Muscle of back (tissue), 11 donors: ENCODE results near the gene SREBF1. TPM values are rescaled to one million over a fixed set of nuclear protein-coding genes. Genes with fewer than 3 reads are reported as not detected.

Source experiments
- DNase-seq, 3 donors: peaks; one replicate each; pipeline versions ENCODE4 v3.0.0 to v3.0.0-alpha.2; 2013
- polyA plus RNA-seq, 10 donors: library from polyadenylated mRNA; unstranded; fragments of 120-200 nt; gene quantifications; one replicate each; pipeline ENCODE4 v1.2.1, GENCODE V29; 2013; ENCODE audit not compliant: insufficient read length in 10 of 10

SREBF1 gene
- polyA plus RNA-seq, 10 donors = 22.4 to 50.1 (median 33.4) TPM

- DNase-seq = peak in 1 of 3 donors; percentile 57
These were observed 4.8 kb upstream of the SREBF1 start for GRCh38 chr17:17841601-17842025.

GRCh38 chr17:17840751-17841591 is 4.2 kb upstream of the SREBF1 start:
- DNase-seq = peak in 1 of 3 donors; percentile 72

- peak; percentile 84 to 93 (median 88) for DNase-seq
These were observed 3.3 kb upstream of the SREBF1 start for GRCh38 chr17:17839791-17840707.

- peak in 1 of 3 donors; percentile 85 for DNase-seq
These were observed 1.5 kb upstream of the SREBF1 start for GRCh38 chr17:17837966-17838962.

- peak in 2 of 3 donors; percentile 83 to 93 for DNase-seq
These were observed 615 bp upstream of the SREBF1 start for GRCh38 chr17:17837380-17837821.

- DNase-seq = peak; percentile 97 to 99 (median 99)
These were observed 452 bp downstream of the SREBF1 start for GRCh38 chr17:17836250-17836817.

- no peak for DNase-seq
These were observed 1.2 kb downstream of the SREBF1 start for GRCh38 chr17:17835415-17836249.

- DNase-seq = no peak
These were observed 1.8 kb downstream of the SREBF1 start for GRCh38 chr17:17834974-17835373.

- DNase-seq = no peak
These were observed 3.0 kb downstream of the SREBF1 start for GRCh38 chr17:17833658-17834357.

- DNase-seq = no peak
These were observed 4.8 kb downstream of the SREBF1 start for GRCh38 chr17:17832032-17832363.

- DNase-seq = no peak
These were observed 5.4 kb downstream of the SREBF1 start for GRCh38 chr17:17831208-17832031.

GRCh38 chr17:17830740-17831207 is 6.0 kb downstream of the SREBF1 start:
- no peak for DNase-seq

GRCh38 chr17:17830269-17830567 is 6.6 kb downstream of the SREBF1 start:
- DNase-seq = no peak

GRCh38 chr17:17827826-17828621 is 8.8 kb downstream of the SREBF1 start:
- DNase-seq = no peak

GRCh38 chr17:17826942-17827785 is 9.6 kb downstream of the SREBF1 start:
- no peak for DNase-seq

- no peak for DNase-seq
These were observed 10.5 kb downstream of the SREBF1 start for GRCh38 chr17:17826342-17826713.
